ENCODE results near the gene ZBTB6.

GRCh38 chr9:122863407-122863806, 49.7 kb downstream of the ZBTB6 start:
- TF ChIP-seq CTCF (IDR thresholded peaks at IDR 0.05): no peak
- TF ChIP-seq POLR2A (IDR thresholded peaks at IDR 0.05): no peak
- TF ChIP-seq POLR2AphosphoS5 (IDR thresholded peaks at IDR 0.05; ENCODE audit: insufficient read depth in 1 of 2, low read depth in 1 of 2): no peak
